HG03520 (cell line): ENCODE results near the gene TMC8.
"Not testable (repeated sequence)": the region's sequence is repeated elsewhere in the genome, so short reads cannot be mapped to it uniquely, and the experiment has no call there.

Experiments
- ATAC-seq: cut with Tn5 transposase; IDR thresholded peaks from one replicate; pipeline ENCODE4 v1.9.1; 2021; ENCODE audit warnings: mild to moderate bottlenecking, moderate library complexity; ENCODE audit not compliant: unreplicated experiment

The TMC8 gene

DNA sequence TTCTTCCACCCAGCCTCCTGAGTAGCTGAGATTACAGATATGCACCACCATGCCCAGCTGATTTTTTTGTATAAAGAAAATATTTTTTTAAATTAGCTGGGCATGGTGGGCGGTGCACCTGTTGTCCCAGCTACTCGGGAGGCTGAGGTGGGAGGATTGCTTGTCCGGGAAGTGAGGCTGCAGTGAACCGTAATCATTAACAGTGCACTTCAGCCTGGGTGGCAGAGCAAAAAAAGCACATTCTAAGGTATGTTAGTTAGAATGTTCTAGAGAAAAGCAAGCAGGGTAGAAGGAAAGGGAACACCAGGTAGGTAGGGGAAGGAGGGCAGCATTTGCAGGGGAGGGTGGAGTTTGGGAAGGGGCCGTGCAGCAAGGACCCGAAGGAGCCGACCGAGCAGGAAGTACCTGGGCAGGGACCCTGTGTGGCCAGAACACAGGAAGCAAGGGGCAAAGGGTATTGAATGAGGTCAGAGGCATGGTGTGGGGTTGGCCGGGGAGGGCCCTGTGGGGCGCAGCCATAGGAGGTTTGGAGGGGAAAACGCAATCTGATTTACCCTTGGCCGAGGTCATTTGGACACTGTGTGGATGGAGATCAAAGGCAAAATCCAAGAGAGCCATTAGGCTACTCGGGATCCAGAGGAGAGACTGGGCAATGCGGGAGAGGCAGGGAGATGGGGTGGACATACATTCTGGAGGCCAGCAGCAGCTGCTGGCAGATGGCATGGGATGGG is 17.9 kb downstream of the TMC8 start:
- ATAC-seq: no peak

DNA sequence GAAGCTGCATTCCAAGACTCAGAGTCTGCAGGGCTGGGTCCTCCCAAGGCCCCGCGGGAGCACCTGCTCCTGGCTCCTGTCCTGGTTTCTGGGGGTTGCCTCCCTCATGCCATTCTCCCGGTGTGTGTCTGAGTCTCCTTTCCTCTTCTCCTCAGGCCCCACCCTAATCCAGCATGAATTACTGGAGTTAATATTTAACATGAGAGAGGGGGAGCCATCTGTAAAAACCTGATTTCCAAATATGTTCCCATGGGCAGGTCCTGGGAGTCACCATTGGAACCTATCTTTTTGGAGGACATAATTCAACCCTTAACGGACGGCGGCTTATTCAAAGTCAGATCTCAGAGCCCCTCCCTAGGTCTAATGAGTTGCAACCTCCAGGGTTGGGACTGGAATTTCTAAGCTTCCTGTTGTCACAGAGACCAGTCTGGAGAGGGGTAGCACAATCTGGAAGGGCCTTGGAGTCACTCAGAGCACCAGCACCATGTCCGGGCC is 21.0 kb downstream of the TMC8 start:
- ATAC-seq: no peak

DNA sequence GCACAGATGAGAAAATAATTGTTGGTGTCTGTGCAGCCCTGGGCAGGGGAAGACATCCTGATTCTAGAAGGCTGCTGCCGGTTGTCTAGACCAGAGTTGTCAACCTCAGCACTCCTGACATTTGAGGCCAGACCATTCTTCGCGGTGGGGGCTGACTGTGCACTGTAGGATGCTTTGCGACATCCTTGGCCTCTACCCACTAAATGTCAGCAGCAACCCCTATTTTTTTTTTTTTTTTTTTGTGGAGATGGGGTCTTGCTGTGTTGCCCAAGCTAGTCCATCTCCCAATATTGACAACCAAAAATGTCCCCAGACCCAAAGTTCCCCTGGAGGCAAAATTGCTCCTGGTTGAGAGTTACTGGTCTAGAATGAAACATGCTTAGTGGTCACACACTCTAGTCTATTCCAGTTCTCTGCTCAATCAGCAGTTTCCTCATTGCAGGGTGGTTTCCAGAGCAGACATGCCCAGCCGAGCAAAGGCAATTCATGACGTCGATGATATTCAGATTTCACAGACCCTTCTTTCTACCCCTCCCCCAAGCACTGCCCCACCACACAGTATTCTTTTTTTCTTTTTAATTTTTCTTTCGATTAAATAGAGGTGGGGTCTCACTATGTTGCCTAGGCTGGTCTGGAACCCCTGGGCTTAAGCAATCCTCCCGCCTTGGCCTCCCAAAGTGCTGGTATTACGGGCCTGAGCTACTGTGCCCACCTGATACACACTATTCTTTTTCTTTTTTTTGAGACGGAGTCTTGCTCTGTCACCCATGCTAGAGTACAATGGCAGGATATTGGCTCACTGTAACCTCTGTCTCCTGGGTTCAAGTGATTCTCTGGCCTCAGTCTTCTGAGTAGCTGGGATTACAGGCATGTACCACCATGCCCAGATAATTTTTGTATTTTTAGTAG is 24.6 kb downstream of the TMC8 start:
- ATAC-seq: no peak

DNA sequence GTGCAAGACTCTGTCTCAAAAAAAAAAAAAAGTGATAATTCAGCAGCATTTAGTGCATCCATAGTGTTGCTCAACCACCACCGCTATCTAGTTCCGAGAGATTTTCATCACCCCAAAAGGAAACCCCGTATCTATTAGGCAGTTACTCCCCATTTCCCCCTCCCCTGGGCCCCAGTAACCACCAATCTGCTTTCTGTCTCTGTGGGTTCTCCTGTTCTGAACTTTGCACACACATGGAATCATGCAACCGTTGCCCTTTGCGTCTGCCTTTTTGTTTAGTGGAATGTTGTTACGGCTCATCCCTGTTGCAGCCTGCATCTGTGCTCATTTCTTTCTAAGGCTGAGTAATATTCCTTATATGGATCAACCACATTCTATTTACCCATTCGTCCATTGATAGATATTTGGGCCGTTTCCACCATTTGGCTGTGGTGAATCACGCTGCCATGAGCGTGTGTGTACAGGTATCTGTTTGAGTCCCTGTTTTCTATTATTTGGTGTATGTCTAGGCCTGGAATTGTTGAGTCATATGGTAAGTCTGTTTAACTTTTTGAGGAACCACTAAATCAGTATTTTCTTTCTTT is 29.1 kb downstream of the TMC8 start:
- ATAC-seq: no peak

DNA sequence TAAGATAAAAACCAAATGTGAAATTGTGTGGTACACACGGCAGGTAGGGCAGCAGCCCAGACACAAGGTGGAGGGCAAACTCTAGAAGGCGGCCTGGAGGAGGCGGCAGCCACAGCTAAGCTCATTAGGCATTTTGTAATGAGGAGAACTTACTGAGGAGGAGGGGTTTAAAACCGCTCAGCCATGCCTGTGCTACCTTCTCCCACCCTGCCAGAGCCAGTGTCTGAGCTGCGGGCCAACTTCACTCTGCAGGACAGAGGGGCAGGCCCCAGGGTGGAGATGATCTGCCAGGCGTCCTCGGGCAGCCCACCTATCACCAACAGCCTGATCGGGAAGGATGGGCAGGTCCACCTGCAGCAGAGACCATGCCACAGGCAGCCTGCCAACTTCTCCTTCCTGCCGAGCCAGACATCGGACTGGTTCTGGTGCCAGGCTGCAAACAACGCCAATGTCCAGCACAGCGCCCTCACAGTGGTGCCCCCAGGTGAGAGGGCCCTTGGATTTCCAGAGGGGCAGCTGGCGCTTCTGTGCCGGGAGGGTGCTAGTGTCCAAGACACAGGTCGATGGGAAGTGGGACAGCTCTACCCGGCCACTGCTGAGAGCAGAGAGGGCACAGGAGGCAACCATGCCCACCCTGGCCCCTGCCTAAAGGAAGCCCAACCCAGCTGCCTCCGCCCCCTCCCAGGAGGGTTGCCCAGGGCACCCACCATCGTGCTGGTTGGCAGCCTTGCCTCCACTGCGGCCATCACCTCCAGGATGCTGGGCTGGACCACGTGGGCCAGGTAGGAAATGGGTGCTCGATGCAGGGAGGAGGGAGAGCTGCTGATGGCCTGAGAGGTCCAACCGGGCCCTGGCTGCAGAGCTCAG is 33.5 kb downstream of the TMC8 start:
- no peak for ATAC-seq

DNA sequence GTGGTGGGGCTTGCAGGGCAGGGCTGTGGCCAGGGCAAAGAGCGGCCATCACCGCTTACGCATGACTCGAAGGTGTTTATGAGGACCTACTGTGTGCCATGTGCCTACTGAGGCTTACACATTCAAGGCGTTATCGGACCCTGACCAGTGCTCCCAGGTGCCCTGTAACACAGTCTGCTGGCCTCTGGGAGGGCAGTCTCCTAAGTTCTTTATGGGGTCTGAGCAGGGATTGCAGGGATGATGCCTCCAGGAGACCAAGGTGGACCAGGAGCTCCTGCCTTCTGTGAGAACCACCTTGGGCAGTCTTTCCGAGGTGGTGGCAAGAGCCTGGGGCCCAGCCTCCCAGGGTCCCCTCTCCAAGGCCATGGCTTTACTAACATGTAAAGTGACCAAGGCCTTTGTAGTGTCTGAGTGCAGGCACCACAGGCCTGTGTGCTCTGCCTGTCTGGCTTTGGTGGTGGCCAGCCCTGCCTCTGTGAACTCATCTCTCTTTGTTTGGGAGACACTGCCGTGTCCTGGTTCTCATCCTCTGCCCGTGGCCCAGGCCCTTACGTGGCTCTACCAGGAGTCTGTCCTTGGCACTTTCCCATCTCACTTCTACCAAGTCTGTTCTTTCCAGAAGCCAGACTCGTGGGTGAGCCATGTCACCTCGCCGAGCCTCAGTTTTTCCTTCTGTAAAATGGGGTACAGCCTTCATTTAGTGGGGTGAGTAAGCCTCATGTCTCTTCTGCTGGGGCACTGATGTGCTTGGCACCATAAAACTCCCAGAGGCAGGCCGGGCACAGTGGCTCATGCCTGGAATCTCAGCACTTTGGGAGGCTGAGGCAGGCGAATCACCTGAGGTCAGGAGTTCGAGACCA is 34.4 kb downstream of the TMC8 start:
- no peak for ATAC-seq

DNA sequence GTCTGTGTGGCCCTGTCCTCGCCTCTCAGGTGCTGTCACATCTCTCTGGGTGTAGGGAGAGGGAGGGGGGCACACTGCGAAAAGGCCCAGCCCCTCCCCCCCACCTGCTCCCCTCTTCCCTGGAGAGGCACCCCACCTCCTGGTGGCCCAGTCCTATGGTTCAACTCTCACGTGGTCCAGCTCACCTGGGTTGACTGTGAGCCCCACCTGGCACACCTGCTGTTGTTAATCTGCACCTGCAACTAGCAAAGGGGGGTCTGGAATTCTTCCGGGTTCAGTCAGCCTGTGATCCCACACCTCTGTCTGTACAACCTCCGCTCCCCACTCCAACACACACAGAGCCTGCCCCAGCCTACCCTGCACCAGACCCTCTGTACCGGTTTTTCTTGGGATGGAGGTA is 35.8 kb downstream of the TMC8 start:
- no peak for ATAC-seq

DNA sequence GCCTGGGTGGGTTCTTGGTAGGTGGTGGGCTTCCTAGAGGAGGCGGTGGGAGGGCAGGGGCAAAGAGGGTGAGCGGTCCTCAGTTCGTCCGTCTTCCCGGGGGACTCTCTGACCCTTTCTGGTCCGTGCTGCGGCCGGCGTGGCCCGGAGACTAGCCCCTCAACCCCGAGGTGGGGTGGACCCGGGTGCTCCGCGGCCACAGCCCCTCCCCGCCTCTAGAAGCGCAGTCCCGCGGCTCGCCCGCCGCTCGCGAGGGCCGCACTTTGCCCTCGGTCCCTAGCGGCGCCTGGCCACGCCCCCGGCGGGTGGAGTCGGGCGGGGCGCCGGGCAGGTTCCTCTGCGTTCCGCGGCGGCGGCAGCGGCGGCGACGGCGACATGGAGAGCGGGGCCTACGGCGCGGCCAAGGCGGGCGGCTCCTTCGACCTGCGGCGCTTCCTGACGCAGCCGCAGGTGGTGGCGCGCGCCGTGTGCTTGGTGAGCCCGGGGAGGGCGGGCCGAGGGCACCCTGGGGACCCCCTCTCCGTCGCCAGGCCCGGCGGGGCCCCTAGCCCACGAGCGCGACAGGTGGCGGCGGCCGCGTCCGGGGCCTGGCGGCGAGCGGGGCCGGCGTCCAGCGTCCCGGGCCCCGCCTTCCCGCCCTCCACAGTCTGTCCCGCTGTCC is 37.8 kb downstream of the TMC8 start, which contains the start of gene SYNGR2:
Gene SYNGR2 (plus strand): TSS at position 340 of the 661 bp plus-strand sequence. CDS start 36 bp downstream, at position 376.
- peak; percentile 44 for ATAC-seq

DNA sequence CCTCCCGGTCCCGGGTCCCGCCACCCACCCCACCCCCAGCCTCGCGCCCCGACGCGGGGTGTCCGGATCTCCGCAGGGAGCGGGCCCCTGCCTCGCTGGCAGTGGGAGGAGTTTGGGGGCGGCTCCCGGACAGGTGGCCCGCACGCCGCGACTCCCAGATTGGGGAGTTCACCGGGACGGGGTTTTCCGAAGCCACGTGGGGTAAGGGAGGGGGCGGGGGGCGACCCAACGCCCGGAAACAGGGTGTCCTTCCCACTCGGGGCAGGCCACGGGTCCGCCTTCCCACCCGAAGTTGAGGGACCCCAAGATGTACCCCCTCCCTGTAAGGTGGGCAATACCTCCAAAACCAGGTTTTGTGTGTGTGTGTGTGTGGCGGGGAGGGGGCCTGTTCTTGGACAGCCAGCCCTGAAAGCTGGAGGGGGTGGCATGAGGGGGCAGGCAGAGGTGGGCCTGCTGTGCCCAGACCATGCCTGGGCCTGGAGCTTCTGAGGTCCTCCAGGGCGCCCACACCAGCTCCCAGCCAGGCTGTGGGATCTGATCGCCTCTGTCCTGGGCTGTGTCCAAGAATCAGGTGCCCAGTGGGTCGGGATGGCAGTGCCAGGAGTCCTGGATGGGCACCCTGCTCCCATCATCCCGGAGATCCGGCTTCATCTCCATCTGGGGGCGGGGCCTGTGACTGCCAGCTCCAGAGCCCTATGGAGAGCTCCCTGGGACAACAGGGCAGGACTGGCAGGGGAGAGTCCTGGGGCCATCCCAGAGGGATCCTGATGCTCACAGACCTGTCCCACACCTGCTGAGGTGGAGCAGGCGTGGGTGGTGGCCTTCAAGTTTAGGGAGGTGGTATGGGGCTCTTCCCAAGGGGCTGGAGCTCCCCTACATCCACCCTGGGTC is 38.6 kb downstream of the TMC8 start:
- ATAC-seq: peak; percentile 18

DNA sequence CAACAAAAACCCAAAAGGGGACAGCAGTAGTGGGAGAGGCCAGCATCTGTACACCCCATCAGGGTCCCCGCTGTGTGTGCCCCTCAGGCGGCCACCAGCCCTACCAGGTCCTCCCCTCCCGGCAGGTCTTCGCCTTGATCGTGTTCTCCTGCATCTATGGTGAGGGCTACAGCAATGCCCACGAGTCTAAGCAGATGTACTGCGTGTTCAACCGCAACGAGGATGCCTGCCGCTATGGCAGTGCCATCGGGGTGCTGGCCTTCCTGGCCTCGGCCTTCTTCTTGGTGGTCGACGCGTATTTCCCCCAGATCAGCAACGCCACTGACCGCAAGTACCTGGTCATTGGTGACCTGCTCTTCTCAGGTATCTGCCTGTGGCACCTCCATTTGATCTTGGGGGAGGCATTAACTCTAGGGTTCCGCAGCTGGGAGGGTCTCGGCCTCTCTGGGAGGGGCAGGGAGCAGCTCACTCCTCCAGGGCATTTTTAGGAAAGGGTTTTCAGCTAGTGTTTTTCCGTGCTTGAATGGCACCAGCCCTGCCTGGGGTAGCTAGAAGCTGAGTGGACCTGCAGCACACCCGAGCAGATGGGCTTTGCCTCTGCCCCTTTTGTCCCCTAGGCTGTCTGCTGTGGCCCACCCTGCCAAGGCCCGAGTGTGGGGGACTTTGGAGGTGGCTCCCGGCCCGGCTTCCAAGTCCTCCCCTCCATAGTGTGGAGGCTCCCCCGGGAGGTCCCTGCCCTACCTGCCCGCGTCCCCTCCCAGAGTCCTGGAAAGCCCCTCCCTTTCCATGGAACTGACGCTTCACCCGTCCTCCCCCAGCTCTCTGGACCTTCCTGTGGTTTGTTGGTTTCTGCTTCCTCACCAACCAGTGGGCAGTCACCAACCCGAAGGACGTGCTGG is 40.4 kb downstream of the TMC8 start:
- no peak for ATAC-seq

DNA sequence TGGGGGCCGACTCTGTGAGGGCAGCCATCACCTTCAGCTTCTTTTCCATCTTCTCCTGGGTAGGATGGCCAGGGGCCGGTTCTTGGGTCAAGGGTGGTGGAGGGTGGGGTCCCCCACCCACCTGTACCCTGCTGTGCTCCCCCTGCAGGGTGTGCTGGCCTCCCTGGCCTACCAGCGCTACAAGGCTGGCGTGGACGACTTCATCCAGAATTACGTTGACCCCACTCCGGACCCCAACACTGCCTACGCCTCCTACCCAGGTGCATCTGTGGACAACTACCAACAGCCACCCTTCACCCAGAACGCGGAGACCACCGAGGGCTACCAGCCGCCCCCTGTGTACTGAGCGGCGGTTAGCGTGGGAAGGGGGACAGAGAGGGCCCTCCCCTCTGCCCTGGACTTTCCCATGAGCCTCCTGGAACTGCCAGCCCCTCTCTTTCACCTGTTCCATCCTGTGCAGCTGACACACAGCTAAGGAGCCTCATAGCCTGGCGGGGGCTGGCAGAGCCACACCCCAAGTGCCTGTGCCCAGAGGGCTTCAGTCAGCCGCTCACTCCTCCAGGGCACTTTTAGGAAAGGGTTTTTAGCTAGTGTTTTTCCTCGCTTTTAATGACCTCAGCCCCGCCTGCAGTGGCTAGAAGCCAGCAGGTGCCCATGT is 41.1 kb downstream of the TMC8 start:
- ATAC-seq: not testable (repeated sequence)

DNA sequence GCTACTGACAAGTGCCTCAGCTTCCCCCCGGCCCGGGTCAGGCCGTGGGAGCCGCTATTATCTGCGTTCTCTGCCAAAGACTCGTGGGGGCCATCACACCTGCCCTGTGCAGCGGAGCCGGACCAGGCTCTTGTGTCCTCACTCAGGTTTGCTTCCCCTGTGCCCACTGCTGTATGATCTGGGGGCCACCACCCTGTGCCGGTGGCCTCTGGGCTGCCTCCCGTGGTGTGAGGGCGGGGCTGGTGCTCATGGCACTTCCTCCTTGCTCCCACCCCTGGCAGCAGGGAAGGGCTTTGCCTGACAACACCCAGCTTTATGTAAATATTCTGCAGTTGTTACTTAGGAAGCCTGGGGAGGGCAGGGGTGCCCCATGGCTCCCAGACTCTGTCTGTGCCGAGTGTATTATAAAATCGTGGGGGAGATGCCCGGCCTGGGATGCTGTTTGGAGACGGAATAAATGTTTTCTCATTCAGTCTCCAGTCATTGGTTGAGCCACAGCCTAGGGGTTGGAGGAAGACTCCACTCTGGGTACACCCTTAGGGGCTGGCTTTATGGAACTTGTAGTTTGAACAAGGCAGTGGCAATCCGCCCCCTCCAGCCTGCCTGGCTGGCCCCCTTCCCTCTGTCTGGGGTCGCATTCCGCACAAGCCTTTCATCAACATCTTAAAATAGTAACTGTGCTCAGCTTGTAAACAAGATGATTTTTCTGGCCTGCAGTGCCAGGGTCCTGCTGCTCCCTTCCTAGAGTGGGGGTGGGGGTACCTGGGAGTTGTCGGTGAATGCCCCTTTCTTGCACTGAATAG is 41.9 kb downstream of the TMC8 start:
- no peak for ATAC-seq

DNA sequence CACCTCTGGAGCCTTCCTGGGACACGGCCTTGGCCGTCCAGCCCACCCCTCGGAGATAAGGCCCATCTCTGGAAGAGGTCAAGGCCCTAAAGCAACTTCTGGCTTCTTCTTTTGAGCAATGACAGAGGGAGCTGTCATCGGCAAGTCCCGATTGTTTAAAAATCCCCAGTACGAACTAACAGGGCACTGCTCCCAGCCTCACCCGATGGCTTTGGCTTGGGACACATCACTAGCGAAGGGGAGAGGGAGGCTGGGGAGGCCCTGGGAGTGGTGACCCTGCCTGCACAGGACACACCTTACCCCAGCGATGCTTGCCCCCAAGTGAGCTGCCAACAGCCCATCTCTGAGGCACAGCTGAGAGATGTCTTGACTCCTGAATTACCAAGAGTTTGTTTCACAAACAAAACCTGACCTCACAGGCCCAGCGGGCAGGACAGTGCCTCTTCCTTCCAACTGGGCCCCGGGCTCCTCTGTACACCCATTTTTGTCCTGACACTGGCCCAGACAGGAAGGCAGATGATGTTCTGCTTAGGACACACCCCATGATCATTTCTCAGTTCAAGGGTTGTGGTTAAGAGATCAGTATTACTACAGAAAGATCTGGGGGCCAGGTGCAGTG is 42.6 kb downstream of the TMC8 start:
- no peak for ATAC-seq

DNA sequence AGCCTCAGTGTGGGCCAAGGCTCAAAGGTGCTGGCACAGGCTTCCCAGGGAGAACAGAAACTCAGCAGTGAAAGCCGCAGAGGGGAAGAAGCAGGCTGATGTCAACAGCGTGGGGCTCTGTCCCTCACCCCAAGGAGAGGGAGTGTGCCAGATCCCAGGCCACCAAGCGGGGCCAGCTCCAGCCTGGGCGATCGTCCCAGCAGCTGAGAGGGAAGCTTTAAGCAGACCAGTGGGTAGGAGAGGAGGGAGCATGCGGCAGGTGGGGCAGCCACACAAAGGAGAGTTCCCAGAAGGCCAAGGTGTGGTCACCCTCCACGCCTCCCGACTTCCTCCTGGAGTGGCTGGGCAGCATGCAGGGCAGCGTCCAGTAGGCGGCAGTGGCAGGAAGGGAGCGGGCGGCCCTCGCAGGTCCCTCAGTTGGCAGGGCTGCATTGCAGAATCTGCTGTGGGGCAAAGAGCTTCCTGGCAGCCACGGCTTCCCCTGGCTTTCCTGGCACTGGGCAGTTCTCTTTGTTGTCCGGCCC is 43.8 kb downstream of the TMC8 start:
- no peak for ATAC-seq
